OCI-LY7 (cell line): ENCODE measurements around the gene CISTR. TPM values are rescaled to one million over a fixed set of nuclear protein-coding genes. Genes with fewer than 3 reads are reported as not detected.

Experiments
- BruUV-seq: library from RNA; stranded (reverse); fragments of 400-500 nt; replicated peaks from 2 replicates; lab custom pipeline; 2021; lab: Mats Ljungman, UMichigan
- CTCF ChIA-PET: fragments of 300-600 bp; sonication (Branson Sonifier 250); formaldehyde crosslinking; loops from one replicate; lab custom pipeline; 2022; ENCODE audit warnings: antibody characterized with exemption; ENCODE audit not compliant: unreplicated experiment; lab: Charles Lee
- POLR2A ChIA-PET: fragments of 300-600 bp; sonication (Branson Sonifier 250); formaldehyde crosslinking; loops from one replicate; lab custom pipeline; 2022; ENCODE audit warnings: antibody characterized with exemption; lab: Charles Lee
- DNase-seq: peaks from one replicate; pipeline ENCODE4 v3.0.0-alpha.2; 2015; ENCODE audit warnings: low spot score
- H2AFZ ChIP-seq: fragments of 200-600 bp; sonication (generic), shearing (Covaris generic); 2 replicates; pipeline ENCODE4 v1.6.1; 2014; ENCODE audit warnings: mild to moderate bottlenecking, antibody characterized with exemption, low read length, moderate library complexity
- H3K27ac ChIP-seq: fragments of 200-600 bp; sonication (generic); 2 replicates; pipeline ENCODE4 v1.5.1; 2014; ENCODE audit warnings: mixed run types, low read depth, mild to moderate bottlenecking, moderate library complexity, low read length, inconsistent platforms; ENCODE audit not compliant: poor library complexity, severe bottlenecking
- H3K36me3 ChIP-seq: fragments of 200-600 bp; sonication (generic); 2 replicates; pipeline ENCODE4 v1.6.1; 2014; ENCODE audit warnings: mild to moderate bottlenecking, antibody characterized with exemption, low read length, moderate library complexity, mixed read lengths; ENCODE audit not compliant: insufficient read depth
- H3K4me1 ChIP-seq: fragments of 200-600 bp; sonication (generic); 2 replicates; pipeline ENCODE4 v1.5.1; 2014; ENCODE audit warnings: mild to moderate bottlenecking, low read length; ENCODE audit not compliant: insufficient read depth, poor library complexity, severe bottlenecking
- H3K4me2 ChIP-seq: fragments of 200-600 bp; sonication (generic); 2 replicates; pipeline ENCODE4 v1.6.1; 2014; ENCODE audit warnings: mild to moderate bottlenecking, low read length
- H3K4me3 ChIP-seq: fragments of 200-600 bp; sonication (generic); 2 replicates; pipeline ENCODE4 v1.5.1; 2014; ENCODE audit warnings: mild to moderate bottlenecking, low read depth, low read length; ENCODE audit not compliant: poor library complexity, severe bottlenecking
- H3K79me2 ChIP-seq: fragments of 200-600 bp; sonication (generic); 2 replicates; pipeline ENCODE4 v1.6.1; 2016; ENCODE audit warnings: low read depth, mild to moderate bottlenecking, low read length, moderate library complexity, mixed read lengths; ENCODE audit not compliant: insufficient read depth
- H3K9me2 ChIP-seq: fragments of 200-600 bp; sonication (generic); 2 replicates; pipeline ENCODE4 v1.6.1; 2016; ENCODE audit warnings: mild to moderate bottlenecking, low read length, mixed read lengths; ENCODE audit not compliant: insufficient read depth
- H3K9me3 ChIP-seq: fragments of 200-600 bp; sonication (generic); 2 replicates; pipeline ENCODE4 v1.6.1; 2014; ENCODE audit warnings: mild to moderate bottlenecking, mixed run types, low read length, mixed read lengths
- H4K20me1 ChIP-seq: fragments of 200-600 bp; sonication (generic); 2 replicates; pipeline ENCODE4 v1.6.1; 2014; ENCODE audit warnings: mild to moderate bottlenecking, antibody characterized with exemption, low read length, moderate library complexity, mixed read lengths; ENCODE audit not compliant: insufficient read depth
- EZH2phosphoT487 ChIP-seq: fragments of 200-600 bp; sonication (generic); IDR thresholded peaks from 2 replicates; pipeline ENCODE4 v1.6.1; 2018; ENCODE audit warnings: low read depth, borderline replicate concordance, mild to moderate bottlenecking, mixed run types, antibody characterized with exemption, low read length, moderate library complexity, mixed read lengths
- intact Hi-C: fragments of 100-400 bp; cut with micrococcal nuclease; formaldehyde crosslinking; loops from one replicate; pipeline ENCODE4 v1.10.0; 2022; ENCODE audit not compliant: unreplicated experiment
- total RNA-seq, 2 experiments: library from RNA; depleted of rRNA in 1 of 2; stranded (reverse); fragments of >200 nt in 1 of 2; shearing (Covaris generic) in 1 of 2; gene quantifications; 2 replicates each; pipeline ENCODE4 v1.2.3, GENCODE V29; 2014 to 2022
- TF ChIP-seq, protein P1 (sequence below): fragments of 200-600 bp; sonication (generic); conservative IDR thresholded peaks from 2 replicates; pipeline ENCODE4 v1.5.1; 2014; ENCODE audit warnings: mild to moderate bottlenecking, antibody characterized with exemption, low read length, moderate library complexity, mixed read lengths

CISTR gene
- total RNA-seq, 2 experiments from 2014 or later = 0.76 to 1.3 TPM

DNA sequence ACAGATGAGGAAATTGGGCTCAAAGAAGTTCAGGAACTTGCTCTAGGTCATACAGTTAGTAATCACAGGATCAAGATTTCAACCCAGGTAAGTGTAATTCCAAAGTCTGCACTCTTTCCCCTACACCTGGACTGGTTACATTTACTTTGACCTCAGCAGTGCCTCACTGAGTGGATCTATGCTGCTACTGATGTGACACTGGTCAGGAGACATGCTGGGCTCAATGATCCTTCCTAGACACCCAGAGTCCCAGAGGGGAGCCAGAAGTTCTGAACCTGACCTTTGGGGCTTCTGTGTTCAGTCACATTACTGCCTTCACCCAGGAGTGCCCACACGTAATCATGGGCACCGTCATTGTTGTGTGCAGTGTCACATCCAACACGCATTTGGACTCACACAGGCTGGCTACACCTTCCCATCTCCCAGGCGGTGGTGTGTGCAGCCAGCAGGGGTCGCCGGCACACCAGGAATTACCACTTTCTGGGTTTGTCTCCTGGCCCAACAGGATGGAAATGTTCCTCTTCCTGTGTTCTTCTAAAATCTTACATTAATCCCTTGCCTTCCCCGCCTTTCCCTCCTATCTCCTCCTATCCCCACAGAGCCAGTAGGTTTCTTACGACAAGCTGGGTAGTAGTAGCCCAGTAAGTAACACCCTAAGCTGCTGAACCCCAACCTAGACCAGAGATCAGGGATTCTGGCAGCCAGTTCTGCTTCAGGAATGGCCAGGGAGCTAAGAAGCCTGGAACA, 50.1 kb downstream of the CISTR start:
- H3K79me2 ChIP-seq = no peaks in the 10 kb centered on the region
- H4K20me1 ChIP-seq = no peaks in the 10 kb centered on the region
- no peak overlapping the region for H3K4me2 ChIP-seq
- no peaks in the 10 kb centered on the region for H3K9me2 ChIP-seq
- no peaks in the 10 kb centered on the region for H3K4me1 ChIP-seq
- ChIA-PET POLR2A (interaction anchor here (1.0 kb wide), 1 partner anchor 44 kb away, joined by 4 read pairs; no protein-coding TSS in a partner anchor), CTCF (interaction anchor here (0.5 to 1.4 kb wide), 4 partner anchors 33 to 380 kb away, joined by 3 to 12 read pairs (median 4); no protein-coding TSS in a partner anchor)
- H3K4me3 ChIP-seq = no peak overlapping the region
- no peaks in the 10 kb centered on the region for H3K9me3 ChIP-seq
- BruUV-seq = no TSS peak
- H3K36me3 ChIP-seq = no peaks in the 10 kb centered on the region
- peak overlapping the region; percentile 43; the same call in 1 of the 2 replicates for H2AFZ ChIP-seq
- DNase-seq = peak; percentile 71
- TF ChIP-seq, protein P1, sequence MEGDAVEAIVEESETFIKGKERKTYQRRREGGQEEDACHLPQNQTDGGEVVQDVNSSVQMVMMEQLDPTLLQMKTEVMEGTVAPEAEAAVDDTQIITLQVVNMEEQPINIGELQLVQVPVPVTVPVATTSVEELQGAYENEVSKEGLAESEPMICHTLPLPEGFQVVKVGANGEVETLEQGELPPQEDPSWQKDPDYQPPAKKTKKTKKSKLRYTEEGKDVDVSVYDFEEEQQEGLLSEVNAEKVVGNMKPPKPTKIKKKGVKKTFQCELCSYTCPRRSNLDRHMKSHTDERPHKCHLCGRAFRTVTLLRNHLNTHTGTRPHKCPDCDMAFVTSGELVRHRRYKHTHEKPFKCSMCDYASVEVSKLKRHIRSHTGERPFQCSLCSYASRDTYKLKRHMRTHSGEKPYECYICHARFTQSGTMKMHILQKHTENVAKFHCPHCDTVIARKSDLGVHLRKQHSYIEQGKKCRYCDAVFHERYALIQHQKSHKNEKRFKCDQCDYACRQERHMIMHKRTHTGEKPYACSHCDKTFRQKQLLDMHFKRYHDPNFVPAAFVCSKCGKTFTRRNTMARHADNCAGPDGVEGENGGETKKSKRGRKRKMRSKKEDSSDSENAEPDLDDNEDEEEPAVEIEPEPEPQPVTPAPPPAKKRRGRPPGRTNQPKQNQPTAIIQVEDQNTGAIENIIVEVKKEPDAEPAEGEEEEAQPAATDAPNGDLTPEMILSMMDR = peak; percentile 92
- no peak for TF ChIP-seq EZH2phosphoT487
- no peak overlapping the region for H3K27ac ChIP-seq
- intact Hi-C loops = loop anchor here (1.0 to 10.0 kb wide), 2 partner anchors 42 to 283 kb away; partner anchors contain the start of gene HOXC10

GRCh38 chr12:53700567-53700966, 51.2 kb downstream of the CISTR start:
- Histone ChIP-seq H3K36me3 (no peaks in the 10 kb centered on the region), H3K4me2 (no peak overlapping the region), H2AFZ (no peak overlapping the region), H3K9me2 (no peaks in the 10 kb centered on the region), H3K27ac (no peak overlapping the region), H3K79me2 (no peaks in the 10 kb centered on the region), H3K4me3 (no peak overlapping the region), H3K4me1 (peaks cover 3% of the 10 kb centered on the region), H4K20me1 (no peaks in the 10 kb centered on the region), H3K9me3 (no peaks in the 10 kb centered on the region)
- TF ChIP-seq, protein P1 = no peak
- no peak for TF ChIP-seq EZH2phosphoT487
- BruUV-seq = no TSS peak
- intact Hi-C loops = loop anchor here (10.0 kb wide), 1 partner anchor 284 kb away; the partner anchor contains the start of gene HOXC10
- CTCF ChIA-PET = interaction anchor here (0.6 kb wide), 1 partner anchor 11 kb away, joined by 5 read pairs; no protein-coding TSS in a partner anchor
- POLR2A ChIA-PET = interaction anchor here (1.3 to 1.4 kb wide), 2 partner anchors 43 to 79 kb away, joined by 3 read pairs; no protein-coding TSS in a partner anchor
- no peak for DNase-seq
